BJ (cell line): ENCODE measurements around the gene TSKU. TPM values are rescaled to one million over a fixed set of nuclear protein-coding genes. Genes with fewer than 3 reads are reported as not detected.

Experiments
- CTCF ChIA-PET: fragments of 350-600 bp; formaldehyde crosslinking; extraction: SDS; loops from one replicate; lab custom pipeline; 2021; ENCODE audit warnings: antibody characterized with exemption, inconsistent platforms; lab: Yijun Ruan, JAX
- POLR2A ChIA-PET: fragments of 300-600 bp; sonication (Branson Sonifier 250); formaldehyde crosslinking; extraction: SDS; loops from one replicate; lab custom pipeline; 2021; ENCODE audit warnings: antibody characterized with exemption; lab: Charles Lee
- DNase-seq: peaks from one replicate; pipeline ENCODE4 v3.0.0-alpha.2; 2011; ENCODE audit warnings: low read depth
- H3K27me3 ChIP-seq: 2 replicates; pipeline ENCODE4 v1.6.0; 2011; ENCODE audit warnings: low read length; ENCODE audit not compliant: control insufficient read depth, insufficient read depth
- H3K36me3 ChIP-seq: 2 replicates; pipeline ENCODE4 v1.5.1; 2011; ENCODE audit warnings: low read length; ENCODE audit not compliant: control insufficient read depth, insufficient read depth
- H3K4me3 ChIP-seq: 2 replicates; pipeline ENCODE4 v1.5.1; 2011; ENCODE audit warnings: low read depth, mild to moderate bottlenecking, control low read depth, low read length
- polyA plus RNA-seq: library from polyadenylated mRNA; depleted of rRNA; stranded (reverse); fragments of >200 nt; gene quantifications from 2 replicates; pipeline ENCODE4 v1.2.3, GENCODE V29; 2011
- TF ChIP-seq, protein P1 (sequence below): IDR thresholded peaks from 2 replicates; pipeline ENCODE4 v1.5.1; 2011; ENCODE audit warnings: low read depth, mild to moderate bottlenecking, control low read depth, inconsistent platforms, low read length, moderate library complexity; ENCODE audit not compliant: insufficient read depth

Gene TSKU
- polyA plus RNA-seq, 1 experiment: 27.3 TPM

- ChIA-PET CTCF (interaction anchor here (0.5 to 9.3 kb wide), 26 partner anchors 8 to 292 kb away, joined by 3 to 179 read pairs (median 6); partner anchors contain the start of gene TSKU), POLR2A (no interaction called here)
- Histone ChIP-seq H3K4me3 (no peak overlapping the region), H3K27me3 (no peaks in the 10 kb centered on the region), H3K36me3 (peaks cover 9% of the 10 kb centered on the region)
- no peak for DNase-seq
- TF ChIP-seq, protein P1, sequence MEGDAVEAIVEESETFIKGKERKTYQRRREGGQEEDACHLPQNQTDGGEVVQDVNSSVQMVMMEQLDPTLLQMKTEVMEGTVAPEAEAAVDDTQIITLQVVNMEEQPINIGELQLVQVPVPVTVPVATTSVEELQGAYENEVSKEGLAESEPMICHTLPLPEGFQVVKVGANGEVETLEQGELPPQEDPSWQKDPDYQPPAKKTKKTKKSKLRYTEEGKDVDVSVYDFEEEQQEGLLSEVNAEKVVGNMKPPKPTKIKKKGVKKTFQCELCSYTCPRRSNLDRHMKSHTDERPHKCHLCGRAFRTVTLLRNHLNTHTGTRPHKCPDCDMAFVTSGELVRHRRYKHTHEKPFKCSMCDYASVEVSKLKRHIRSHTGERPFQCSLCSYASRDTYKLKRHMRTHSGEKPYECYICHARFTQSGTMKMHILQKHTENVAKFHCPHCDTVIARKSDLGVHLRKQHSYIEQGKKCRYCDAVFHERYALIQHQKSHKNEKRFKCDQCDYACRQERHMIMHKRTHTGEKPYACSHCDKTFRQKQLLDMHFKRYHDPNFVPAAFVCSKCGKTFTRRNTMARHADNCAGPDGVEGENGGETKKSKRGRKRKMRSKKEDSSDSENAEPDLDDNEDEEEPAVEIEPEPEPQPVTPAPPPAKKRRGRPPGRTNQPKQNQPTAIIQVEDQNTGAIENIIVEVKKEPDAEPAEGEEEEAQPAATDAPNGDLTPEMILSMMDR: peak; percentile 77
Measured at GRCh38 chr11:76799066-76799804, 16.1 kb downstream of the TSKU start.

DNA sequence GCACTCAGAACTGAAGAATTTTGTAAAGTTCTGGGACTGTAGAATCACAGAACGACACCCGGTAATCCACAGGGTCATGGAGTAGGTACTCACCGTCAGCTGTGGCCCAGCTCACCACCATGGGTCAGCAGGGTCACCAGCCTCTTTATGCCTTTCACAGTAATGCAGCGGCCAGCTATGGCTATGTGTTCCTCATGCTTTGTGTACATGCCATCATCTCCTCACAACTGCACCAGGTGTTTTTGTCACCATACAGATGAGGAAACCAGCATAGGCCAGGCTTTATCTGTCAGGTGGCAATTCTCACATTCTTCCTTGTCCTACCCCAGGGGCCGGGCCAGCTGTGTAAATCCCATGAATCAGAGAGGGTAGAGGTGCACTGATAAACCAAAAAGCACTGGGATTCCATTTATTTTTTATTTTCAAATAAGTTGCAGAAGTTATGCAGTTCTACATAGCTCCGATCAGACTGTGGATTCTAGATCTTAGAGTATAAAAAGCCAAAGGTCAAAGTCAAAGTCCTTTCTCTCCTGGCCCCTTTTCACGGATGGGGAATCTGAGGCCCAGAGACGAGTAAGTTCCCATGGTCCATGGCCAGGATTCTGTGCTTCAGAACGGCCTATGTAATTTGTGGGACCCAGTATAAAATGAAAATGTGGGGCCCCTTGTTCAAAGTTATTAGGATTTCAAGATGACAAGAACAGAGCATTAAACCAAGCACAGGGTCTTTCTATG, 17.5 kb downstream of the TSKU start:
- CTCF ChIA-PET: interaction anchor here (0.7 to 9.3 kb wide), 8 partner anchors 11 to 119 kb away, joined by 3 to 179 read pairs (median 5); no protein-coding TSS in a partner anchor
- H3K27me3 ChIP-seq: no peaks in the 10 kb centered on the region
- POLR2A ChIA-PET: no interaction called here
- H3K36me3 ChIP-seq: peaks cover 9% of the 10 kb centered on the region
- no peak for DNase-seq
- no peak overlapping the region for H3K4me3 ChIP-seq
- TF ChIP-seq, protein P1: no peak

DNA sequence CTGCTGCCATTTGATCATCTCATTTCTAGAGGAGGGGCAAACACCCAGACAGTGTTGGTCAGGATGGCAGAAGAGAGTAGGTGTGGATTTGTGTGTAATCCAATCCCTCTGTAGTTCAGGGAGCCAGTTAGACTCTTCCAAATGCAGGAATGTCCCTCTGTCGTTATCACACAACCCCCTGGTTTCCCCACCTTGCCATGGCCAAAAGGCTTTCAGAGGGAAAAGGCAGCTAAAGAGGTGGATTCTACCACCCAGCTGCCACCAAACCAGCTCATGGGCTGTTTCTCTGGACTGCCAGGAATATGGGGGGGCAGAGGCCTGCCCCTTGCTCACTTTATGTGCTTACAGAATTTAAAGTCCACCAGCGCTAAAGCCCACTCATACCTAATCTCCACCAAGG, 18.1 kb downstream of the TSKU start:
- CTCF ChIA-PET: interaction anchor here (0.7 to 9.3 kb wide), 7 partner anchors 9 to 118 kb away, joined by 3 to 179 read pairs (median 12); no protein-coding TSS in a partner anchor

DNA sequence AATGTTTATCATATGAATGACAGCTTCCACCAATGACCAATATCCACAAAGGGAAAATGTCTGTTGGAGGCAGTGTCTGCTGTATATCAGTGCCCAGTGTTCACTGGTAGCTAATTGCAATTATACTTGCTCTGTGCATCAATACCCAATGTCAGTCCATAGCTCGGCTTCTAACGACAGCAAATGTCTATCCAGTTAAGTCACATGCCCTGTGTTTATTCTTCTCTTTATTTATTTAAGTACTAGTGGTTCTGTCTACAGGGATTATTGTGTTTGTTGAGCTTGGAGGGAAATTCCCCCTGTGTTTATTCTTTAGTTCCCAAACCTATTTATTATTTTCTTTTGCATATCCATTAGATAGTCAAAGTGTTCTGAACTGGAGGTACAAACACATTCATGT, 18.6 kb downstream of the TSKU start:
- Histone ChIP-seq H3K27me3 (no peaks in the 10 kb centered on the region), H3K36me3 (peaks cover 2% of the 10 kb centered on the region; the same call in 1 of the 2 replicates), H3K4me3 (no peak overlapping the region)
- TF ChIP-seq, protein P1: no peak
- POLR2A ChIA-PET: no interaction called here
- no peak for DNase-seq
- CTCF ChIA-PET: interaction anchor here (1.1 to 9.3 kb wide), 8 partner anchors 9 to 121 kb away, joined by 3 to 179 read pairs (median 8); no protein-coding TSS in a partner anchor

More for the DNA sequence above, 18.1 kb downstream of the TSKU start:
- TF ChIP-seq, protein P1: no peak
- Histone ChIP-seq H3K27me3 (no peaks in the 10 kb centered on the region), H3K4me3 (no peak overlapping the region), H3K36me3 (peaks cover 5% of the 10 kb centered on the region; the same call in 1 of the 2 replicates)
- DNase-seq: no peak
- POLR2A ChIA-PET: no interaction called here

- Histone ChIP-seq H3K36me3 (no peaks in the 10 kb centered on the region; the same call in 1 of the 2 replicates), H3K27me3 (no peaks in the 10 kb centered on the region), H3K4me3 (no peak overlapping the region)
- CTCF ChIA-PET: interaction anchor here (1.0 to 9.3 kb wide), 8 partner anchors 10 to 238 kb away, joined by 3 to 179 read pairs (median 8); no protein-coding TSS in a partner anchor
- DNase-seq: no peak
- POLR2A ChIA-PET: no interaction called here
- TF ChIP-seq, protein P1: no peak
Measured at GRCh38 chr11:76802151-76802550, 19.0 kb downstream of the TSKU start.
